SK-N-SH (cell line): ENCODE results near the gene PIGZ. TPM values are rescaled to one million over a fixed set of nuclear protein-coding genes. Genes with fewer than 3 reads are reported as not detected.

Source experiments
- CTCF ChIA-PET: fragments of 300-600, 350-600 bp; formaldehyde crosslinking; extraction: SDS; loops from one replicate; lab custom pipeline; 2021; lab: Yijun Ruan, JAX
- POLR2A ChIA-PET: fragments of 350-600 bp; sonication (Branson Sonifier 250); formaldehyde crosslinking; extraction: SDS; loops from one replicate; lab custom pipeline; 2020; ENCODE audit warnings: antibody characterized with exemption, inconsistent platforms; lab: Yijun Ruan, JAX
- DNase-seq: peaks from one replicate; pipeline ENCODE4 v3.0.0; 2012
- H2AFZ ChIP-seq: fragments of 200-600 bp; sonication (generic); 2 replicates; pipeline ENCODE4 v1.8.1; 2016; ENCODE audit warnings: antibody characterized with exemption, mild to moderate bottlenecking, low read depth
- H3F3A ChIP-seq: fragments of 200-600 bp; sonication (generic); replicated peaks from 2 replicates; pipeline ENCODE3; 2016; ENCODE audit warnings: antibody characterized with exemption, mild to moderate bottlenecking; ENCODE audit not compliant: insufficient read depth
- H3K27ac ChIP-seq, 2 experiments: fragments of 200-500 bp in 1 of 2; fragments of 200-600 bp in 1 of 2; sonication (Bioruptor generic) in 1 of 2; sonication (generic), shearing (Covaris generic) in 1 of 2; 2 replicates each; pipeline versions ENCODE4 v1.5.1 to v1.6.1; 2014 to 2016; ENCODE audit warnings: low read depth in 2 of 2, inconsistent platforms in 1 of 2, low read length in 1 of 2, mild to moderate bottlenecking in 1 of 2, mixed read lengths in 1 of 2
- H3K27me3 ChIP-seq: fragments of 200-600 bp; sonication (generic), shearing (Covaris generic); 2 replicates; pipeline ENCODE4 v1.6.1; 2016; ENCODE audit warnings: mixed run types; ENCODE audit not compliant: insufficient read depth
- H3K36me3 ChIP-seq, 2 experiments: fragments of 200-500 bp in 1 of 2; fragments of 200-600 bp in 1 of 2; sonication (Bioruptor generic) in 1 of 2; sonication (generic) in 1 of 2; replicated peaks in 1 of 2; 2 replicates each; pipeline versions ENCODE3 to v1.5.1; 2014 to 2016; ENCODE audit warnings: low read length in 1 of 2, mild to moderate bottlenecking in 1 of 2; ENCODE audit not compliant: insufficient read depth in 2 of 2, control insufficient read depth in 1 of 2
- H3K4me1 ChIP-seq, 2 experiments: fragments of 200-500 bp in 1 of 2; fragments of 200-600 bp in 1 of 2; sonication (Bioruptor generic) in 1 of 2; sonication (generic), shearing (Covaris generic) in 1 of 2; 2 replicates each; pipeline versions ENCODE4 v1.5.1 to v1.6.1; 2014 to 2016; ENCODE audit warnings: low read depth in 1 of 2, low read length in 1 of 2, mixed run types in 1 of 2; ENCODE audit not compliant: insufficient read depth in 2 of 2, control insufficient read depth in 1 of 2
- H3K4me2 ChIP-seq: fragments of 200-600 bp; sonication (generic), shearing (Covaris generic); 2 replicates; pipeline ENCODE4 v1.6.1; 2017; ENCODE audit warnings: mixed run types
- H3K4me3 ChIP-seq, 2 experiments: fragments of 200-500 bp in 1 of 2; fragments of 200-600 bp in 1 of 2; sonication (Bioruptor generic) in 1 of 2; sonication (generic), shearing (Covaris generic) in 1 of 2; 2 replicates each; pipeline versions ENCODE4 v1.5.1 to v1.8.1; 2014 to 2016; ENCODE audit warnings: low read depth in 2 of 2, inconsistent platforms in 1 of 2, low read length in 1 of 2, mild to moderate bottlenecking in 1 of 2, mixed read lengths in 1 of 2, moderate library complexity in 1 of 2
- H3K79me2 ChIP-seq: fragments of 200-600 bp; sonication (generic); 2 replicates; pipeline ENCODE4 v1.8.1; 2017; ENCODE audit warnings: mild to moderate bottlenecking; ENCODE audit not compliant: insufficient read depth
- H3K9ac ChIP-seq: fragments of 200-600 bp; sonication (generic); 2 replicates; pipeline ENCODE4 v1.6.1; 2017; ENCODE audit warnings: mixed run types
- H3K9me2 ChIP-seq: fragments of 200-600 bp; sonication (generic); 2 replicates; pipeline ENCODE4 v1.6.1; 2017; ENCODE audit warnings: mixed run types
- H3K9me3 ChIP-seq: fragments of 200-600 bp; sonication (generic); 2 replicates; pipeline ENCODE4 v1.6.1; 2017; ENCODE audit warnings: mixed run types, mild to moderate bottlenecking, moderate library complexity
- H4K20me1 ChIP-seq: fragments of 200-600 bp; sonication (generic); 2 replicates; pipeline ENCODE4 v1.6.1; 2017; ENCODE audit warnings: mild to moderate bottlenecking, mixed run types; ENCODE audit not compliant: insufficient read depth
- CHD2 ChIP-seq: fragments of 150-350 bp; IDR thresholded peaks from 2 replicates; pipeline ENCODE4 v1.6.1; 2018; ENCODE audit warnings: low read length; ENCODE audit not compliant: partially characterized antibody
- ELF1 ChIP-seq: IDR thresholded peaks from 2 replicates; pipeline ENCODE4 v1.4.0; 2012
- EZH2phosphoT487 ChIP-seq: fragments of 200-600 bp; sonication (generic); IDR thresholded peaks from 2 replicates; pipeline ENCODE4 v1.6.1; 2017; ENCODE audit warnings: low read depth, mixed run types, mild to moderate bottlenecking, antibody characterized with exemption, moderate library complexity, borderline replicate concordance
- FOSL2 ChIP-seq: IDR thresholded peaks from 2 replicates; pipeline ENCODE4 v1.4.0; 2012; ENCODE audit warnings: low read depth, mild to moderate bottlenecking, moderate library complexity, borderline replicate concordance
- FOXJ3 ChIP-seq: sonication (generic); formaldehyde crosslinking; IDR thresholded peaks from 2 replicates; pipeline ENCODE4 v1.5.1; 2020; ENCODE audit warnings: mild to moderate bottlenecking, missing genetic modification reagents
- FOXM1 ChIP-seq: IDR thresholded peaks from 2 replicates; pipeline ENCODE4 v1.4.0; 2012; ENCODE audit warnings: low read depth, mild to moderate bottlenecking
- GATA2 ChIP-seq: sonication (generic); formaldehyde crosslinking; IDR thresholded peaks from 2 replicates; pipeline ENCODE4 v1.5.0; 2020; ENCODE audit warnings: mild to moderate bottlenecking, missing genetic modification reagents
- JUND ChIP-seq: IDR thresholded peaks from 2 replicates; pipeline ENCODE4 v1.4.0; 2012
- MEF2A ChIP-seq: IDR thresholded peaks from 2 replicates; pipeline ENCODE4 v1.4.0; 2012; ENCODE audit warnings: low read depth, borderline replicate concordance
- MXI1 ChIP-seq: IDR thresholded peaks from 2 replicates; pipeline ENCODE4 v1.6.1; 2012; ENCODE audit warnings: mild to moderate bottlenecking, low read depth, low read length, improper control_type of control experiment
- NFIC ChIP-seq: IDR thresholded peaks from 2 replicates; pipeline ENCODE4 v1.4.0; 2012; ENCODE audit warnings: borderline replicate concordance
- NRF1 ChIP-seq: IDR thresholded peaks from 2 replicates; pipeline ENCODE4 v1.6.1; 2012; ENCODE audit warnings: low read depth, mild to moderate bottlenecking, low read length
- RFX5 ChIP-seq: IDR thresholded peaks from 2 replicates; pipeline ENCODE4 v1.6.1; 2012; ENCODE audit warnings: mild to moderate bottlenecking, improper control_type of control experiment, low read length
- RXRA ChIP-seq: IDR thresholded peaks from 2 replicates; pipeline ENCODE4 v1.4.0; 2012; ENCODE audit warnings: low read depth, mild to moderate bottlenecking, borderline replicate concordance
- SIN3A ChIP-seq: IDR thresholded peaks from 2 replicates; pipeline ENCODE4 v1.6.1; 2012; ENCODE audit warnings: low read depth, mild to moderate bottlenecking, low read length, moderate library complexity, borderline replicate concordance
- TAF1 ChIP-seq: IDR thresholded peaks from 2 replicates; pipeline ENCODE4 v1.6.1; 2012; ENCODE audit warnings: low read depth, mild to moderate bottlenecking, low read length, moderate library complexity, borderline replicate concordance
- TEAD4 ChIP-seq: IDR thresholded peaks from 2 replicates; pipeline ENCODE4 v1.4.0; 2012; ENCODE audit warnings: mild to moderate bottlenecking, borderline replicate concordance; ENCODE audit not compliant: insufficient read depth
- USF1 ChIP-seq: IDR thresholded peaks from 2 replicates; pipeline ENCODE4 v1.4.0; 2012; ENCODE audit warnings: low read depth, borderline replicate concordance
- YY1 ChIP-seq: IDR thresholded peaks from 2 replicates; pipeline ENCODE4 v1.4.0; 2012; ENCODE audit warnings: low read depth, mild to moderate bottlenecking
- WGBS: methylation state at CpG from one replicate; pipeline ENCODE4 v1.1.6; 2017; ENCODE audit warnings: low lambda C conversion rate; 5-methylcytosine and 5-hydroxymethylcytosine counted together
- polyA plus RNA-seq, 3 experiments: library from polyadenylated mRNA; depleted of rRNA; stranded (reverse); fragments of >200 nt; gene quantifications; 2 replicates each; pipeline ENCODE4 v1.2.3, GENCODE V29; 2012
- TF ChIP-seq, protein P1 (sequence below): fragments of 200-600 bp; sonication (generic); IDR thresholded peaks from 2 replicates; pipeline ENCODE4 v1.6.1; 2017; ENCODE audit warnings: antibody characterized with exemption, mild to moderate bottlenecking, moderate library complexity
- TF ChIP-seq, protein P2 (sequence below): IDR thresholded peaks from 2 replicates; pipeline ENCODE4; 2012
- TF ChIP-seq, protein P3 (sequence below): IDR thresholded peaks from 2 replicates; pipeline ENCODE4 v1.4.0; 2012; ENCODE audit warnings: low read depth, borderline replicate concordance

The PIGZ gene
- polyA plus RNA-seq, 1 of the 3 experiments (the other 2 are of a cell fraction), result 5.0 TPM

DNA sequence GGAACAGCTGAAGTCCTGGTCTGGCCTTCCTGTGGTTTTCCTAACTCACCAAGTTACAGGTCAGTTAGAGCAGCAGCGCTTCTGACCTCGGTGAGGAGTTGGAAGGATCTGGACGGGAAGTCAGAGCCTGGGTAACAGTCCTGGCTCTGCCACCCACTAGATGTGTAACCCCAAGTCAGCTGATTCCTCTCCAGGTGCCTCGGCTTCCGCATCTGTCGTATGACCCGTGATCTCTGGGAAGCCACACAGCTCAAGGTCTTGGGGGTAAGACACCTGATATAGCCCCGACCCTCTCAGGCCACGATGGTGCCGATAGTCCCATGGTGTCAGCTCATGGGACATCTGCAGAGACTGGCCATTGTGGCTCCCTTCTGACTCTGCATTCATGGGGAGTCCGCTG is 8.3 kb upstream of the PIGZ start:
- no peak overlapping the region for H3K9ac ChIP-seq
- H2AFZ ChIP-seq, result no peak overlapping the region
- no peak overlapping the region for H3K4me2 ChIP-seq
- H3K36me3 ChIP-seq, result no peaks in the 10 kb centered on the region
- TF ChIP-seq NFIC (no peak), TAF1 (no peak), FOXM1 (no peak), YY1 (no peak), ELF1 (no peak), RXRA (no peak), JUND (no peak), CHD2 (no peak), TEAD4 (no peak), NRF1 (no peak), EZH2phosphoT487 (no peak), MEF2A (no peak)
- TF ChIP-seq, protein P1, sequence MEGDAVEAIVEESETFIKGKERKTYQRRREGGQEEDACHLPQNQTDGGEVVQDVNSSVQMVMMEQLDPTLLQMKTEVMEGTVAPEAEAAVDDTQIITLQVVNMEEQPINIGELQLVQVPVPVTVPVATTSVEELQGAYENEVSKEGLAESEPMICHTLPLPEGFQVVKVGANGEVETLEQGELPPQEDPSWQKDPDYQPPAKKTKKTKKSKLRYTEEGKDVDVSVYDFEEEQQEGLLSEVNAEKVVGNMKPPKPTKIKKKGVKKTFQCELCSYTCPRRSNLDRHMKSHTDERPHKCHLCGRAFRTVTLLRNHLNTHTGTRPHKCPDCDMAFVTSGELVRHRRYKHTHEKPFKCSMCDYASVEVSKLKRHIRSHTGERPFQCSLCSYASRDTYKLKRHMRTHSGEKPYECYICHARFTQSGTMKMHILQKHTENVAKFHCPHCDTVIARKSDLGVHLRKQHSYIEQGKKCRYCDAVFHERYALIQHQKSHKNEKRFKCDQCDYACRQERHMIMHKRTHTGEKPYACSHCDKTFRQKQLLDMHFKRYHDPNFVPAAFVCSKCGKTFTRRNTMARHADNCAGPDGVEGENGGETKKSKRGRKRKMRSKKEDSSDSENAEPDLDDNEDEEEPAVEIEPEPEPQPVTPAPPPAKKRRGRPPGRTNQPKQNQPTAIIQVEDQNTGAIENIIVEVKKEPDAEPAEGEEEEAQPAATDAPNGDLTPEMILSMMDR, result no peak
- TF ChIP-seq, protein P2, sequence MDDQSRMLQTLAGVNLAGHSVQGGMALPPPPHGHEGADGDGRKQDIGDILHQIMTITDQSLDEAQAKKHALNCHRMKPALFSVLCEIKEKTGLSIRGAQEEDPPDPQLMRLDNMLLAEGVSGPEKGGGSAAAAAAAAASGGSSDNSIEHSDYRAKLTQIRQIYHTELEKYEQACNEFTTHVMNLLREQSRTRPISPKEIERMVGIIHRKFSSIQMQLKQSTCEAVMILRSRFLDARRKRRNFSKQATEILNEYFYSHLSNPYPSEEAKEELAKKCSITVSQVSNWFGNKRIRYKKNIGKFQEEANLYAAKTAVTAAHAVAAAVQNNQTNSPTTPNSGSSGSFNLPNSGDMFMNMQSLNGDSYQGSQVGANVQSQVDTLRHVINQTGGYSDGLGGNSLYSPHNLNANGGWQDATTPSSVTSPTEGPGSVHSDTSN, result no peak
- H3K27ac ChIP-seq, result no peak overlapping the region
- no peaks in the 10 kb centered on the region for H3K79me2 ChIP-seq
- H3K4me3 ChIP-seq, result no peak overlapping the region
- CTCF ChIA-PET, result no interaction called here
- no peaks in the 10 kb centered on the region for H3K27me3 ChIP-seq
- H3F3A ChIP-seq, result no peaks in the 10 kb centered on the region
- H3K9me2 ChIP-seq, result no peaks in the 10 kb centered on the region
- WGBS, result 82% methylated on average over 10 of the region's 11 CpGs
- H4K20me1 ChIP-seq, result no peaks in the 10 kb centered on the region
- no peak for DNase-seq
- POLR2A ChIA-PET, result no interaction called here
- peaks cover 0 to 2% of the 10 kb centered on the region in 2 experiments; a peak in 1 of 4 replicates for H3K4me1 ChIP-seq
- H3K9me3 ChIP-seq, result no peaks in the 10 kb centered on the region

DNA sequence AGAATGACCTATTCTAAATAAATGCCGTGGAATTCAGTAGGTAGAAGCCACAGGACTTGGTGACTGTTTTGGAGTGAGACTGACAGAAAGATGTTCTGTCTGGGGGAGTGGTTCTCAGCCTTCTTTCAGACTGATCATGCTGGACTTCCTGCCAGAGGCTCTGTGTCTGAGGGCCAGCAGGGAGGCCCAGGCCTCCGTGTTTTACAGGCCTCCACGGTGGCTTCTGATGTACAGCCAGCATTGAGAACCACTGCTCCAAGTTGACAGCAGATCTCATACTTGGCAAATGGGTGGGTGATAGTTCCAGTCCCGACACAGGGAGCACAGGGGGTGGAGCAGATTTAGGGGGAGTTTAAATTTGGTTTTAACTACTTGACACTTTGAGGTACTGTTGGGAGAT is 6.7 kb upstream of the PIGZ start:
- no peaks in the 10 kb centered on the region for H3F3A ChIP-seq
- H3K4me1 ChIP-seq, result peaks cover 0 to 2% of the 10 kb centered on the region in 2 experiments; a peak in 1 of 4 replicates
- H3K36me3 ChIP-seq, result no peaks in the 10 kb centered on the region
- no peak overlapping the region for H3K4me2 ChIP-seq
- POLR2A ChIA-PET, result no interaction called here
- WGBS, result 77% methylated on average over 4 of the region's 4 CpGs
- no peak overlapping the region for H3K9ac ChIP-seq
- H3K4me3 ChIP-seq, result no peak overlapping the region
- no peaks in the 10 kb centered on the region for H3K9me2 ChIP-seq
- no peak for DNase-seq
- no peaks in the 10 kb centered on the region for H3K27me3 ChIP-seq
- H3K79me2 ChIP-seq, result no peaks in the 10 kb centered on the region
- H4K20me1 ChIP-seq, result no peaks in the 10 kb centered on the region
- H3K9me3 ChIP-seq, result no peaks in the 10 kb centered on the region
- CTCF ChIA-PET, result interaction anchor here (0.7 kb wide), 1 partner anchor 29 kb away, joined by 3 read pairs; no protein-coding TSS in a partner anchor
- no peak overlapping the region for H2AFZ ChIP-seq
- H3K27ac ChIP-seq, result no peak overlapping the region
- TF ChIP-seq SIN3A, result no peak
- TF ChIP-seq GATA2 (CRISPR knock-in tag), result no peak
- TF ChIP-seq RXRA, result no peak
- no peak for TF ChIP-seq RFX5
- TF ChIP-seq, protein P2, result no peak
- no peak for TF ChIP-seq FOXJ3 (CRISPR knock-in tag)
- TF ChIP-seq CHD2, result no peak
- no peak for TF ChIP-seq MXI1
- TF ChIP-seq NFIC, result no peak
- TF ChIP-seq, protein P3, sequence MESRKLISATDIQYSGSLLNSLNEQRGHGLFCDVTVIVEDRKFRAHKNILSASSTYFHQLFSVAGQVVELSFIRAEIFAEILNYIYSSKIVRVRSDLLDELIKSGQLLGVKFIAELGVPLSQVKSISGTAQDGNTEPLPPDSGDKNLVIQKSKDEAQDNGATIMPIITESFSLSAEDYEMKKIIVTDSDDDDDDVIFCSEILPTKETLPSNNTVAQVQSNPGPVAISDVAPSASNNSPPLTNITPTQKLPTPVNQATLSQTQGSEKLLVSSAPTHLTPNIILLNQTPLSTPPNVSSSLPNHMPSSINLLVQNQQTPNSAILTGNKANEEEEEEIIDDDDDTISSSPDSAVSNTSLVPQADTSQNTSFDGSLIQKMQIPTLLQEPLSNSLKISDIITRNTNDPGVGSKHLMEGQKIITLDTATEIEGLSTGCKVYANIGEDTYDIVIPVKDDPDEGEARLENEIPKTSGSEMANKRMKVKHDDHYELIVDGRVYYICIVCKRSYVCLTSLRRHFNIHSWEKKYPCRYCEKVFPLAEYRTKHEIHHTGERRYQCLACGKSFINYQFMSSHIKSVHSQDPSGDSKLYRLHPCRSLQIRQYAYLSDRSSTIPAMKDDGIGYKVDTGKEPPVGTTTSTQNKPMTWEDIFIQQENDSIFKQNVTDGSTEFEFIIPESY, result no peak
- no peak for TF ChIP-seq USF1
- no peak for TF ChIP-seq TEAD4
- TF ChIP-seq FOSL2, result no peak
